Measurements from ENCODE around the gene PCDHB6.
"Not testable (repeated sequence)": the region's sequence is repeated elsewhere in the genome, so short reads cannot be mapped to it uniquely, and the experiment has no call there.

GRCh38 chr5:141152096-141152495 lies 2.2 kb downstream of the PCDHB6 start:
- TF ChIP-seq POLR2A (IDR thresholded peaks at IDR 0.05) = not testable (repeated sequence)
- TF ChIP-seq, protein P1, sequence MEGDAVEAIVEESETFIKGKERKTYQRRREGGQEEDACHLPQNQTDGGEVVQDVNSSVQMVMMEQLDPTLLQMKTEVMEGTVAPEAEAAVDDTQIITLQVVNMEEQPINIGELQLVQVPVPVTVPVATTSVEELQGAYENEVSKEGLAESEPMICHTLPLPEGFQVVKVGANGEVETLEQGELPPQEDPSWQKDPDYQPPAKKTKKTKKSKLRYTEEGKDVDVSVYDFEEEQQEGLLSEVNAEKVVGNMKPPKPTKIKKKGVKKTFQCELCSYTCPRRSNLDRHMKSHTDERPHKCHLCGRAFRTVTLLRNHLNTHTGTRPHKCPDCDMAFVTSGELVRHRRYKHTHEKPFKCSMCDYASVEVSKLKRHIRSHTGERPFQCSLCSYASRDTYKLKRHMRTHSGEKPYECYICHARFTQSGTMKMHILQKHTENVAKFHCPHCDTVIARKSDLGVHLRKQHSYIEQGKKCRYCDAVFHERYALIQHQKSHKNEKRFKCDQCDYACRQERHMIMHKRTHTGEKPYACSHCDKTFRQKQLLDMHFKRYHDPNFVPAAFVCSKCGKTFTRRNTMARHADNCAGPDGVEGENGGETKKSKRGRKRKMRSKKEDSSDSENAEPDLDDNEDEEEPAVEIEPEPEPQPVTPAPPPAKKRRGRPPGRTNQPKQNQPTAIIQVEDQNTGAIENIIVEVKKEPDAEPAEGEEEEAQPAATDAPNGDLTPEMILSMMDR (IDR thresholded peaks at IDR 0.05) = not testable (repeated sequence)

All from testis (tissue), 2 donors.